GM12878 (cell line): ENCODE data around the gene HCFC2. TPM values are rescaled to one million over a fixed set of nuclear protein-coding genes. Genes with fewer than 3 reads are reported as not detected.

Source experiments
- ATAC-seq: fragments of 200-7000 bp; cut with Tn5 transposase; 3 replicates; pipeline ENCODE4 v1.9.1; 2020; ENCODE audit warnings: mild to moderate bottlenecking, moderate library complexity
- BruUV-seq: library from RNA; stranded (reverse); fragments of 400-500 nt; replicated peaks from 2 replicates; lab custom pipeline; 2021; lab: Mats Ljungman, UMichigan
- CTCF ChIA-PET: fragments of 300-600 bp; sonication (Branson Sonifier 250); formaldehyde crosslinking; extraction: SDS; loops from one replicate; lab custom pipeline; 2021; ENCODE audit warnings: inconsistent platforms; lab: Yijun Ruan, JAX
- POLR2A ChIA-PET: fragments of 350-600 bp; formaldehyde crosslinking; extraction: SDS; loops from one replicate; lab custom pipeline; 2021; ENCODE audit warnings: inconsistent platforms; lab: Charles Lee
- RAD21 ChIA-PET: fragments of 300-600 bp; sonication (Branson Sonifier 250); formaldehyde crosslinking; loops from one replicate; lab custom pipeline; 2023; ENCODE audit warnings: antibody characterized with exemption; ENCODE audit not compliant: unreplicated experiment; lab: Charles Lee
- SMC1A ChIA-PET: fragments of 300-600 bp; sonication (Branson Sonifier 250); formaldehyde crosslinking; loops from one replicate; lab custom pipeline; 2023; ENCODE audit not compliant: unreplicated experiment, uncharacterized antibody; lab: Charles Lee
- DNase-seq: peaks from one replicate; pipeline ENCODE4 v3.0.0-alpha.2; 2011; ENCODE audit warnings: low read depth, low spot score
- FAIRE-seq: peaks from 3 replicates; lab custom pipeline; 2011; peaks lifted over from hg19 to GRCh38; lab: Jason Lieb, UNC
- H2AFZ ChIP-seq: 2 replicates; pipeline ENCODE4 v1.6.0; 2011; ENCODE audit warnings: low read depth, low read length, control low read depth; ENCODE audit not compliant: control insufficient read depth
- H3K27ac ChIP-seq: 2 replicates; pipeline ENCODE4 v1.5.1; 2011; ENCODE audit warnings: control low read depth; ENCODE audit not compliant: control insufficient read depth, insufficient read depth
- H3K27me3 ChIP-seq, 2 experiments: replicated peaks in 1 of 2; 2 replicates each; pipeline versions ENCODE4 v1.6.0 to v1.6.1; 2011; ENCODE audit warnings: low read length in 1 of 2; ENCODE audit not compliant: control insufficient read depth in 2 of 2, insufficient read depth in 2 of 2
- H3K36me3 ChIP-seq, 2 experiments: 2 replicates each; pipeline ENCODE4 v1.5.1; 2011; ENCODE audit warnings: low read length in 1 of 2; ENCODE audit not compliant: control insufficient read depth in 2 of 2, insufficient read depth in 2 of 2
- H3K4me1 ChIP-seq: 2 replicates; pipeline ENCODE4 v1.6.1; 2011; ENCODE audit warnings: mild to moderate bottlenecking, low read length, moderate library complexity, mixed read lengths; ENCODE audit not compliant: control insufficient read depth, insufficient read depth
- H3K4me2 ChIP-seq: 2 replicates; pipeline ENCODE4 v1.6.0; 2011; ENCODE audit warnings: control low read depth; ENCODE audit not compliant: control insufficient read depth, insufficient read depth
- H3K4me3 ChIP-seq: fragments of 200-600 bp; sonication (generic); 2 replicates; pipeline ENCODE4 v1.5.1; 2016
- H3K79me2 ChIP-seq: 2 replicates; pipeline ENCODE4 v1.6.0; 2011; ENCODE audit warnings: low read length; ENCODE audit not compliant: control insufficient read depth, insufficient read depth
- H3K9ac ChIP-seq: 2 replicates; pipeline ENCODE4 v1.8.0; 2011; ENCODE audit warnings: low read length, control low read depth, mixed read lengths; ENCODE audit not compliant: control insufficient read depth, insufficient read depth
- H3K9me3 ChIP-seq: replicated peaks from 3 replicates; pipeline ENCODE4 v1.5.1; 2011; ENCODE audit warnings: mild to moderate bottlenecking, low read length; ENCODE audit not compliant: control insufficient read depth, insufficient read depth
- H4K20me1 ChIP-seq: 2 replicates; pipeline ENCODE4 v1.6.0; 2011; ENCODE audit not compliant: control insufficient read depth, insufficient read depth
- BACH1 ChIP-seq: fragments of 450-650 bp; IDR thresholded peaks from 2 replicates; pipeline ENCODE4 v1.6.1; 2017; ENCODE audit warnings: mild to moderate bottlenecking, borderline replicate concordance
- BCL11A ChIP-seq: IDR thresholded peaks from 2 replicates; pipeline ENCODE4 v1.6.1; 2011; ENCODE audit warnings: low read depth, low read length
- EP300 ChIP-seq, 2 experiments: fragments of 150-350 bp in 1 of 2; IDR thresholded peaks; 2 replicates each; pipeline ENCODE4 v1.6.1; 2011 to 2012; ENCODE audit warnings: low read depth in 2 of 2, low read length in 2 of 2, borderline replicate concordance in 1 of 2, improper control_type of control experiment in 1 of 2, inconsistent platforms in 1 of 2; ENCODE audit not compliant: control insufficient read depth in 1 of 2
- NR2F1 ChIP-seq: fragments of 450-650 bp; conservative IDR thresholded peaks from 2 replicates; pipeline ENCODE4 v1.6.1; 2017; ENCODE audit warnings: mild to moderate bottlenecking
- PRDM15 ChIP-seq: fragments of 450-650 bp; formaldehyde crosslinking; IDR thresholded peaks from 2 replicates; pipeline ENCODE4 v1.4.0; 2020; ENCODE audit warnings: mild to moderate bottlenecking, moderate library complexity
- RAD51 ChIP-seq: fragments of 450-650 bp; IDR thresholded peaks from 2 replicates; pipeline ENCODE4 v1.6.1; 2016; ENCODE audit warnings: moderate library complexity, mild to moderate bottlenecking, inconsistent platforms
- SPI1 ChIP-seq: IDR thresholded peaks from 2 replicates; pipeline ENCODE4 v1.6.1; 2011; ENCODE audit warnings: low read depth, mild to moderate bottlenecking, low read length, moderate library complexity, borderline replicate concordance; ENCODE audit not compliant: insufficient read depth
- SUPT20H ChIP-seq: IDR thresholded peaks from 2 replicates; pipeline ENCODE4 v1.6.1; 2011; ENCODE audit warnings: low read depth, mild to moderate bottlenecking, low read length, moderate library complexity, borderline replicate concordance; ENCODE audit not compliant: control insufficient read depth
- SUZ12 ChIP-seq: fragments of 200-600 bp; sonication (generic); IDR thresholded peaks from one replicate; pipeline ENCODE4 v1.6.1; 2018; ENCODE audit warnings: antibody characterized with exemption, mild to moderate bottlenecking; ENCODE audit not compliant: unreplicated experiment
- USF1 ChIP-seq: IDR thresholded peaks from 2 replicates; pipeline ENCODE4 v1.6.1; 2011; ENCODE audit warnings: borderline replicate concordance, low read depth, mild to moderate bottlenecking, moderate library complexity, mixed read lengths, low read length; ENCODE audit not compliant: insufficient read depth; ENCODE audit errors: extremely low read length
- ZNF24 ChIP-seq: fragments of 450-650 bp; IDR thresholded peaks from 2 replicates; pipeline ENCODE4 v1.6.1; 2017; ENCODE audit warnings: antibody characterized with exemption, mild to moderate bottlenecking
- WGBS: methylation state at CpG from one replicate; pipeline ENCODE4 v1.1.6; 2016; ENCODE audit warnings: low lambda C conversion rate; ENCODE audit not compliant: insufficient replicate concordance, insufficient coverage; ENCODE audit errors: missing lambda C conversion rate; 5-methylcytosine and 5-hydroxymethylcytosine counted together
- in situ Hi-C: fragments of 300-500 bp; cut with MboI; formaldehyde crosslinking; loops from 9 replicates; pipeline ENCODE4 v1.14.3; 2018; ENCODE audit warnings: mixed read lengths
- intact Hi-C: fragments of 100-400 bp; cut with micrococcal nuclease; formaldehyde crosslinking; loops from one replicate; pipeline ENCODE4 v1.14.2; 2022; ENCODE audit not compliant: unreplicated experiment
- polyA plus RNA-seq, 11 experiments: library from polyadenylated mRNA; depleted of rRNA in 4 of 11; unstranded in 6 of 11; stranded (reverse) in 5 of 11; fragments of >200 nt; fragmentation: Nextera tagmentation in 4 of 11; fragmentation: Illumina TruSeq in 1 of 11; extraction: Ambion mirVana in 4 of 11; extraction: Trizol in 1 of 11; gene quantifications; 1 replicate in 1 of 11; 2 replicates in 10 of 11; pipeline versions ENCODE4 v1.2.1 to v1.2.3, GENCODE V29; 2011 to 2016; ENCODE audit warnings: inconsistent platforms in 2 of 11, missing spikeins in 2 of 11, low read depth in 1 of 11
- total RNA-seq, 4 experiments: library from RNA; depleted of rRNA in 3 of 4; stranded (reverse); fragments of >200 nt in 3 of 4; fragmentation: Illumina TruSeq in 1 of 4; extraction: Trizol in 1 of 4; gene quantifications; 2 replicates each; pipeline versions ENCODE4 v1.2.1 to v1.2.3, GENCODE V29; 2013 to 2021
- TF ChIP-seq, protein P1 (sequence below): fragments of 150-350 bp; IDR thresholded peaks from 2 replicates; pipeline ENCODE4 v1.6.1; 2014; ENCODE audit warnings: mild to moderate bottlenecking, low read depth, low read length

HCFC2 gene
- total and polyA plus RNA-seq, 10 of the 15 experiments (the other 5 are each of a cell fraction or from before 2014, with no cell fraction given) = 1.8 to 14.2 (median 9.3) TPM

- ChIA-PET CTCF (no interaction called here), SMC1A (no interaction called here), POLR2A (no interaction called here)
- no peak for ATAC-seq
- peaks cover under 1% of the 10 kb centered on the region; the same call in 2 of the 3 replicates for H3K9me3 ChIP-seq
- no peak overlapping the region for H3K4me2 ChIP-seq
- H3K4me3 ChIP-seq = no peak overlapping the region
- no peaks in the 10 kb centered on the region for H3K36me3 ChIP-seq
- no peak overlapping the region for H2AFZ ChIP-seq
- H3K9ac ChIP-seq = no peak overlapping the region
- no peaks in the 10 kb centered on the region for H3K79me2 ChIP-seq
- WGBS = 59% methylated on average over 8 of the region's 8 CpGs
- no peak overlapping the region for H3K27ac ChIP-seq
- no peak for TF ChIP-seq SUPT20H
- no peak for TF ChIP-seq BCL11A
- no peak for TF ChIP-seq USF1
- no peak for TF ChIP-seq ZNF24
- no peak for TF ChIP-seq RAD51
- no peak for TF ChIP-seq NR2F1
- TF ChIP-seq SUZ12 = no peak
- TF ChIP-seq, protein P1, sequence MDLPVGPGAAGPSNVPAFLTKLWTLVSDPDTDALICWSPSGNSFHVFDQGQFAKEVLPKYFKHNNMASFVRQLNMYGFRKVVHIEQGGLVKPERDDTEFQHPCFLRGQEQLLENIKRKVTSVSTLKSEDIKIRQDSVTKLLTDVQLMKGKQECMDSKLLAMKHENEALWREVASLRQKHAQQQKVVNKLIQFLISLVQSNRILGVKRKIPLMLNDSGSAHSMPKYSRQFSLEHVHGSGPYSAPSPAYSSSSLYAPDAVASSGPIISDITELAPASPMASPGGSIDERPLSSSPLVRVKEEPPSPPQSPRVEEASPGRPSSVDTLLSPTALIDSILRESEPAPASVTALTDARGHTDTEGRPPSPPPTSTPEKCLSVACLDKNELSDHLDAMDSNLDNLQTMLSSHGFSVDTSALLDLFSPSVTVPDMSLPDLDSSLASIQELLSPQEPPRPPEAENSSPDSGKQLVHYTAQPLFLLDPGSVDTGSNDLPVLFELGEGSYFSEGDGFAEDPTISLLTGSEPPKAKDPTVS = no peak
- TF ChIP-seq SPI1 = no peak
- TF ChIP-seq PRDM15 (CRISPR knock-in tag) = no peak
- TF ChIP-seq BACH1 = no peak
- no peak for TF ChIP-seq EP300 (IDR thresholded peaks at IDR 0.05; ENCODE audit: borderline replicate concordance in 1 of 2, control insufficient read depth in 1 of 2, low read depth in 2 of 2, low read length in 2 of 2)
- TF ChIP-seq, all 136 proteins: peak for 0
- no TSS peak for BruUV-seq
- no peaks in the 10 kb centered on the region for H3K4me1 ChIP-seq
- DNase-seq (no peak), FAIRE-seq (no peak)
- H4K20me1 ChIP-seq = no peaks in the 10 kb centered on the region
- in situ Hi-C loops (no loop called here), intact Hi-C loops (no loop called here)
- RAD21 ChIA-PET = no interaction called here
- no peaks in the 10 kb centered on the region; a peak in 1 of 4 replicates for H3K27me3 ChIP-seq
Measured at GRCh38 chr12:104150416-104150815, 86.1 kb downstream of the HCFC2 start.
